HepG2 (cell line): Measurements from ENCODE around the gene GHR. TPM values are rescaled to one million over a fixed set of nuclear protein-coding genes. Genes with fewer than 3 reads are reported as not detected.

Experiments used
- ATAC-seq: fragments of 200-7000 bp; cut with Tn5 transposase; 3 replicates; pipeline ENCODE4 v1.9.1; 2020; ENCODE audit warnings: mild to moderate bottlenecking, moderate library complexity
- BruUV-seq: library from RNA; stranded (reverse); fragments of 400-500 nt; replicated peaks from 2 replicates; lab custom pipeline; 2021; lab: Mats Ljungman, UMichigan
- CTCF ChIA-PET: fragments of 300-600 bp; formaldehyde crosslinking; extraction: SDS; loops from one replicate; lab custom pipeline; 2021; ENCODE audit warnings: low total read pairs, inconsistent platforms, low intra/inter-chr PET ratio; lab: Yijun Ruan, JAX
- POLR2A ChIA-PET: fragments of 350-600 bp; sonication (Branson Sonifier 250); formaldehyde crosslinking; loops from one replicate; lab custom pipeline; 2020; ENCODE audit warnings: antibody characterized with exemption, inconsistent platforms; lab: Yijun Ruan, JAX
- DNase-seq: peaks from one replicate; pipeline ENCODE4 v3.0.0-alpha.2; 2015; ENCODE audit warnings: low spot score
- FAIRE-seq: peaks from 3 replicates; lab custom pipeline; 2011; peaks lifted over from hg19 to GRCh38; lab: Jason Lieb, UNC
- H2AFZ ChIP-seq: one replicate; pipeline ENCODE4 v1.6.1; 2011; ENCODE audit warnings: low read length, inconsistent platforms
- H3K27ac ChIP-seq: fragments of 300-600 bp; 3 replicates; pipeline ENCODE4 v1.8.0; 2011; ENCODE audit warnings: mixed run types, mild to moderate bottlenecking, mixed read lengths, low read length, inconsistent platforms; ENCODE audit not compliant: insufficient read depth; ENCODE audit errors: extremely low read length
- H3K27me3 ChIP-seq, 2 experiments: fragments of 200-600 bp in 1 of 2; 2 replicates in 1 of 2; 3 replicates in 1 of 2; pipeline versions ENCODE4 v1.6.0 to v1.8.0; 2011; ENCODE audit warnings: low read length in 2 of 2, mild to moderate bottlenecking in 2 of 2, moderate library complexity in 2 of 2, inconsistent platforms in 1 of 2; ENCODE audit not compliant: insufficient read depth in 2 of 2, control insufficient read depth in 1 of 2
- H3K36me3 ChIP-seq, 2 experiments: fragments of 200-600 bp in 1 of 2; replicated peaks in 1 of 2; 2 replicates in 1 of 2; 3 replicates in 1 of 2; pipeline versions ENCODE4 v1.5.1 to v1.8.0; 2011; ENCODE audit warnings: low read length in 2 of 2, inconsistent platforms in 1 of 2; ENCODE audit not compliant: insufficient read depth in 2 of 2, control insufficient read depth in 1 of 2
- H3K4me1 ChIP-seq: 2 replicates; pipeline ENCODE4 v1.5.1; 2012; ENCODE audit warnings: low read length, inconsistent platforms; ENCODE audit not compliant: insufficient read depth
- H3K4me2 ChIP-seq: 2 replicates; pipeline ENCODE4 v1.6.0; 2011; ENCODE audit warnings: low read depth, low read length, inconsistent platforms
- H3K4me3 ChIP-seq, 3 experiments: fragments of 200-600 bp in 1 of 3; sonication (generic), shearing (Covaris generic) in 1 of 3; replicated peaks in 1 of 3; 2 replicates each; pipeline ENCODE4 v1.5.1; 2011 to 2016; ENCODE audit warnings: low read length in 3 of 3, inconsistent platforms in 2 of 3, low read depth in 2 of 3, mild to moderate bottlenecking in 2 of 3, control low read depth in 1 of 3, mixed read lengths in 1 of 3; ENCODE audit not compliant: insufficient read depth in 1 of 3
- H3K79me2 ChIP-seq: one replicate; pipeline ENCODE4 v1.6.1; 2011; ENCODE audit warnings: low read length, inconsistent platforms; ENCODE audit not compliant: insufficient read depth
- H3K9ac ChIP-seq: 2 replicates; pipeline ENCODE4 v1.6.0; 2011; ENCODE audit warnings: mild to moderate bottlenecking, low read depth, low read length, inconsistent platforms; ENCODE audit not compliant: insufficient read depth
- H3K9me3 ChIP-seq: 2 replicates; pipeline ENCODE4 v1.5.1; 2012; ENCODE audit warnings: mild to moderate bottlenecking, low read length
- H4K20me1 ChIP-seq: 2 replicates; pipeline ENCODE4 v1.6.0; 2011; ENCODE audit warnings: inconsistent platforms, mild to moderate bottlenecking, low read length, moderate library complexity; ENCODE audit not compliant: insufficient read depth
- CREBL2 ChIP-seq: sonication (generic); formaldehyde crosslinking; IDR thresholded peaks from 2 replicates; pipeline ENCODE4 v1.8.1; 2023; ENCODE audit warnings: missing genetic modification reagents, mild to moderate bottlenecking, borderline replicate concordance
- E2F1 ChIP-seq: sonication (generic); formaldehyde crosslinking; IDR thresholded peaks from 2 replicates; pipeline ENCODE4 v1.5.0; 2020; ENCODE audit warnings: missing genetic modification reagents
- IKZF4 ChIP-seq: sonication (generic); formaldehyde crosslinking; IDR thresholded peaks from 2 replicates; pipeline ENCODE4 v1.5.1; 2020; ENCODE audit warnings: borderline replicate concordance, mild to moderate bottlenecking, low read depth, missing genetic modification reagents; ENCODE audit errors: not compliant biosample characterization
- ONECUT2 ChIP-seq: sonication (generic); formaldehyde crosslinking; IDR thresholded peaks from 2 replicates; pipeline ENCODE4 v1.4.0; 2020; ENCODE audit warnings: missing genetic modification reagents
- RFX5 ChIP-seq: IDR thresholded peaks from 2 replicates; pipeline ENCODE4 v1.6.1; 2011; ENCODE audit warnings: low read depth, low read length, improper control_type of control experiment
- SRSF1 ChIP-seq: fragments of 200-400 bp; formaldehyde crosslinking; optimal IDR thresholded peaks from 2 replicates; pipeline ENCODE3; 2017; ENCODE audit warnings: mild to moderate bottlenecking, low read depth, low read length, moderate library complexity
- ZNF33B ChIP-seq: sonication (generic); formaldehyde crosslinking; IDR thresholded peaks from 2 replicates; pipeline ENCODE4 v1.5.1; 2020; ENCODE audit warnings: mild to moderate bottlenecking, missing genetic modification reagents
- ZNF432 ChIP-seq: sonication (generic); formaldehyde crosslinking; IDR thresholded peaks from 2 replicates; pipeline ENCODE4 v1.5.0; 2020; ENCODE audit warnings: missing genetic modification reagents, mild to moderate bottlenecking, borderline replicate concordance
- ZNF446 ChIP-seq: sonication (generic); formaldehyde crosslinking; IDR thresholded peaks from 2 replicates; pipeline ENCODE4 v1.5.0; 2020; ENCODE audit warnings: mild to moderate bottlenecking, missing genetic modification reagents
- ZNF619 ChIP-seq: sonication (generic); formaldehyde crosslinking; IDR thresholded peaks from 2 replicates; pipeline ENCODE4 v1.4.0; 2020; ENCODE audit warnings: mild to moderate bottlenecking, missing genetic modification reagents
- ZNF709 ChIP-seq: sonication (generic); formaldehyde crosslinking; IDR thresholded peaks from 2 replicates; pipeline ENCODE4 v1.5.0; 2020; ENCODE audit warnings: mild to moderate bottlenecking, missing genetic modification reagents
- ZNF772 ChIP-seq: sonication (generic); formaldehyde crosslinking; IDR thresholded peaks from 2 replicates; pipeline ENCODE4 v1.5.0; 2020; ENCODE audit warnings: mild to moderate bottlenecking, missing genetic modification reagents
- WGBS: methylation state at CpG from one replicate; pipeline ENCODE4 v1.1.6; 2017; ENCODE audit warnings: low lambda C conversion rate; 5-methylcytosine and 5-hydroxymethylcytosine counted together
- in situ Hi-C: cut with HindIII; loops from 2 replicates; pipeline ENCODE4 v1.10.0; 2017; ENCODE audit warnings: low pct_unique_long_range_greater_than_20kb; ENCODE audit not compliant: extremely low pct_ligation_motif_present
- intact Hi-C: fragments of 100-400 bp; cut with micrococcal nuclease; formaldehyde crosslinking; loops from one replicate; pipeline ENCODE4 v1.10.0; 2022; ENCODE audit not compliant: unreplicated experiment
- polyA plus RNA-seq, 8 experiments: library from polyadenylated mRNA; depleted of rRNA in 3 of 8; stranded (reverse) in 7 of 8; unstranded in 1 of 8; fragments of >200 nt; fragmentation: Illumina TruSeq in 4 of 8; extraction: Trizol in 4 of 8; gene quantifications; 2 replicates each; pipeline versions ENCODE4 v1.2.1 to v1.2.3, GENCODE V29; 2011 to 2016; ENCODE audit warnings: low read depth in 4 of 8, missing spikeins in 1 of 8, mixed read lengths in 1 of 8; ENCODE audit not compliant: insufficient read depth in 1 of 8
- total RNA-seq, 5 experiments: library from RNA; depleted of rRNA; stranded (reverse); fragments of >200 nt; fragmentation: Illumina TruSeq; extraction: Trizol; gene quantifications; 2 replicates each; pipeline ENCODE4 v1.2.3, GENCODE V29; 2016; ENCODE audit warnings: low read depth in 1 of 5

The GHR gene
- total and polyA plus RNA-seq, 2 of the 13 experiments (the other 11 are each of a cell fraction or from before 2014, with no cell fraction given), result 0.07 TPM; not detected in 1

GRCh38 chr5:42521406-42521805 lies 98.2 kb downstream of the GHR start:
- Histone ChIP-seq H3K4me3 (no peak overlapping the region), H3K79me2 (no peaks in the 10 kb centered on the region), H3K27ac (no peak overlapping the region), H4K20me1 (no peaks in the 10 kb centered on the region), H3K9ac (no peak overlapping the region), H2AFZ (no peak overlapping the region), H3K9me3 (no peaks in the 10 kb centered on the region), H3K36me3 (no peaks in the 10 kb centered on the region), H3K4me1 (peaks cover 15% of the 10 kb centered on the region), H3K27me3 (no peaks in the 10 kb centered on the region), H3K4me2 (no peak overlapping the region)
- CTCF ChIA-PET, result no interaction called here
- TF ChIP-seq RFX5, result no peak
- no peak for TF ChIP-seq SRSF1
- no peak for TF ChIP-seq ONECUT2 (CRISPR knock-in tag)
- TF ChIP-seq CREBL2 (CRISPR knock-in tag), result no peak
- TF ChIP-seq ZNF619 (CRISPR knock-in tag), result no peak
- no peak for TF ChIP-seq ZNF33B (CRISPR knock-in tag)
- no peak for TF ChIP-seq ZNF772 (CRISPR knock-in tag)
- TF ChIP-seq E2F1 (CRISPR knock-in tag), result no peak
- TF ChIP-seq IKZF4 (CRISPR knock-in tag), result no peak
- no peak for TF ChIP-seq ZNF709
- no peak for TF ChIP-seq ZNF432
- no peak for TF ChIP-seq ZNF446 (CRISPR knock-in tag)
- WGBS, result 0% methylated on average over 2 of the region's 2 CpGs
- POLR2A ChIA-PET, result no interaction called here
- no TSS peak for BruUV-seq
- intact Hi-C loops, result no loop called here
- DNase-seq (no peak), FAIRE-seq (no peak), ATAC-seq (no peak)
- in situ Hi-C loops, result no loop called here
